Dermis microvascular lymphatic vessel endothelial cell (primary cell): ENCODE results near the gene DBP. TPM values are rescaled to one million over a fixed set of nuclear protein-coding genes. Genes with fewer than 3 reads are reported as not detected.
"Not testable (repeated sequence)": the region's sequence is repeated elsewhere in the genome, so short reads cannot be mapped to it uniquely, and the experiment has no call there.

Experiments used
- DNase-seq, 2 donors: peaks; one replicate each; pipeline versions ENCODE4 v3.0.0 to v3.0.0-alpha.2; 2010; ENCODE audit warnings: low read depth in 2 of 2
- total RNA-seq: library from RNA; depleted of rRNA; stranded (reverse); fragments of >200 nt; gene quantifications from 2 replicates; pipeline ENCODE4 v1.2.1, GENCODE V29; 2014

DBP gene
- total RNA-seq, 1 donor from 2014 or later, result 1.4 TPM

- DNase-seq, result no peak
Measured at GRCh38 chr19:48665786-48666185, 28.6 kb upstream of the DBP start.

GRCh38 chr19:48664476-48664875 is 27.3 kb upstream of the DBP start:
- no peak for DNase-seq

- DNase-seq, result no peak
Measured at GRCh38 chr19:48663667-48664066, 26.5 kb upstream of the DBP start.

- no peak for DNase-seq
Measured at GRCh38 chr19:48661711-48662090, 24.5 kb upstream of the DBP start.

- DNase-seq, result peak; percentile 89 to 92
Measured at GRCh38 chr19:48660852-48661710, 23.9 kb upstream of the DBP start.

- DNase-seq, result no peak
Measured at GRCh38 chr19:48659768-48660167, 22.6 kb upstream of the DBP start.

- DNase-seq, result no peak
Measured at GRCh38 chr19:48658483-48658882, 21.3 kb upstream of the DBP start.

- not testable (repeated sequence) for DNase-seq
Measured at GRCh38 chr19:48657828-48658227, 20.6 kb upstream of the DBP start.

- DNase-seq, result peak; percentile 49 to 81
Measured at GRCh38 chr19:48656840-48657474, 19.8 kb upstream of the DBP start.

GRCh38 chr19:48654299-48655059 is 17.3 kb upstream of the DBP start:
- DNase-seq, result no peak

GRCh38 chr19:48651683-48652048 is 14.5 kb upstream of the DBP start:
- DNase-seq, result no peak

GRCh38 chr19:48650974-48651682 is 13.9 kb upstream of the DBP start:
- no peak for DNase-seq

- no peak for DNase-seq
Measured at GRCh38 chr19:48648134-48648533, 11.0 kb upstream of the DBP start.

- DNase-seq, result no peak
Measured at GRCh38 chr19:48646722-48647216, 9.6 kb upstream of the DBP start.

GRCh38 chr19:48646001-48646721 is 9.0 kb upstream of the DBP start, which contains the start of gene CA11:
Gene CA11 (minus strand): TSS chr19:48646187. CDS start chr19:48645632, 555 bp downstream.
- DNase-seq, result peak in 1 of 2 donors; percentile 84

- no peak for DNase-seq
Measured at GRCh38 chr19:48645620-48646000, 8.4 kb upstream of the DBP start.

GRCh38 chr19:48644839-48645619 is 7.8 kb upstream of the DBP start:
- peak in 1 of 2 donors; percentile 76 for DNase-seq

- no peak for DNase-seq
Measured at GRCh38 chr19:48644355-48644754, 7.2 kb upstream of the DBP start.

GRCh38 chr19:48642862-48643261 is 5.7 kb upstream of the DBP start:
- DNase-seq, result no peak

GRCh38 chr19:48641850-48642249 is 4.7 kb upstream of the DBP start:
- no peak for DNase-seq
